Measurements from ENCODE around the gene STX1A.
A peak's percentile ranks its signal among the peaks of the same experiment; 100 is the strongest.

The STX1A gene

DNA sequence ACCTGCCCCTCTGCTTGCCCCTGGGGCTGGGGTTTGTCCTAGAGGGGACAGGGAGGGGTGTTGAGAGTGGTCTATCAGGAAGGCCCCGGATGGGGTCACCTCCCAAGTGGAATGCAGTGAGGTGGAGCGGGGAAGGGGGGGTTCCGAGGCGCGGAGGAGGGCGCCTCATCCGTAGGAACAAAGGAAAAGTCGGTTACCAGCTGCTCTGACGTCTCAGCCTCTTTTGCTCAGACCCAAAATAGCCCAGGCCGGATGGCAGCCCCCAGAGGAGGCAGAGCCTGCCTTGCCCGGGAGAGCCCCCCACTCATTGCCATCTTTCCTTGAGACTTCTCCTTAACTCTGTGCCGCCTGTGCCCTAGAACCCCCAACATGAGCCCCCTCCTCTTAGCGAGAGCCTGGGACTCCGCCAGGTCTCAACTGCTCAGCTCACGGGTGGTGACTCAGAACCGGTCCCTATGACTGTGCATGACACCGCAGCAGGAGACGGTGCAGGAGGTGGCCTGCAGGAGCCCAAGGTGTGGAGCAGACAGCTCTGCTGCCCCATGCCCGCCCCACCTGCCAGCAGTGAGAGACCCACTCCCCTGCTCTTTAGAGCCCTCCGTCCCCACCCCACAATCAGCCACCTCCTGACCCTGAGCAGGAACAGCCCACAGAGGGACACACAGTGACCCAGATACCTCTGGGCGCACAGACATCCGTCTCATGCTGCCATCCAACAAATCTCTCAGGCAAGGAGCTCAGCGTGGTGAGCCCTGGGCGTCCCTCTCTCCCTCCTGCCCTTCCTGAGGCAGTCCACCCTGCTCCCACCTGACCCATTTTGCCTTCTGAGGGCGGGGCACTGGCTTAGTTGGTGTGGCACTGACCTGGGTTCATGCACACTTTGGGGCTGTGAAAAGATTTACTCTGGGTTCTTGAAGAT, 13.1 kb downstream of the STX1A start:
- DNase-seq: no peak

DNA sequence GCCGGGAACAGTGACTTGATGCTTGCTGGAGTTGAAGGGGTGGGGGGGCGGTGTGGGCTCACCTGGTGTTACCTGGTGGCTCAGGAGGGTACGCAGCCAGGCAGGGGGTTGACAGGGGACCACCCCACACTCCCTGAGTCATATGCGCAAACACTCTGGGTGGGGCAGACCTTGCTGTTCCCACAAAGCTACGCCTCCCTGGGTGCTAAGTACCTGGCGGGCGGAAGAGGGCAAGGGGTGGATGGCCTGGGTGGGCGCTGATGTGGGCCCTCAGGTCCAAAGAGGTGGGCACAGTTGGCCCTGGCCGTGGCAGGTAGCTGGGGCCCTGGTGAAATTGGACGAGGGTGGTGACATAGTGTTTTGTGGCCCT, 13.9 kb downstream of the STX1A start:
- no peak for DNase-seq

DNA sequence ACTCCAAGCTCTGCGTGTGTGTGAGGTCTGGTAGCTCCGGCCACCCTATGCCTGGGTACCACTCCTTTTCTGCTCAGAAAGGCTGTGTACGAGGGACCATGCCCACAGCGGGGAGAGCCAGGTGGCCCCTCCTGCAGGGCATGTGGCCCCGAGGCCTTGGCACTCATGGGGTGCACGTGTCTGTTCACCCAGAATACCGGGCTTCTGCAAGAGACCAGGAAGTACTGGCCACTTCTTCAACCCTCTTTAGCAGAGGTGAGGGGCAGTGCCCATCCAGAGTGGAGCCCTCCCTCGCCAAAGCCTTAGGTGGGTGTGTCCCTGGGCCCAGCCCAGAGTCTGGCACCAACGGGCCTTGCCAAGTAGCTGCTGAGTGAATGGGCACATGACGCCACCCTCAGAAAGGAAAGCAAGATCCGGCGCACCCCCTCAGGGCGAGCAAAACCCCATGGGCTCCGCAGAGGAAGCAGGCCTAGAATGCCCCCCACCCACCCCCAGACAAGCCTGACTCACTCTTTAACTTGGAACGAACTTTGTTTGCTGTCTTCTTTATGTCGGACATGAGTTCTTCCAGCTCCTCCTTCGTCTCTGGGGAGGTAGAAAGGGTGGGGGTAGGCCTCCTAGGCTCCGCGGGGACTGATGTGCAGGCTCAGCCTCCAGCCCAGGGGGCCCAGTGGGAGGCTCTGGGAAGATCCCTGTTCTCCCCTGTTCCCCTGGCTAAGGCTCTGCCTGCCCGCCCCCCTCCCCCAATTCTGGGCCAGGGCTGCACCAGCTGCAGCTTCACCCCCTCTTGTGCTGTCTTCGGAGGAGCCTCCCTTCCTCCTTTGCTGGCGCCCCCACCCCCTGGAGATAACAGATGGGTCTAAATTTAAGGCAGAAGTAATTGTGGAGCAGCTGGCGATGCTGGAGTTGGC, 14.6 kb downstream of the STX1A start:
- no peak for DNase-seq

DNA sequence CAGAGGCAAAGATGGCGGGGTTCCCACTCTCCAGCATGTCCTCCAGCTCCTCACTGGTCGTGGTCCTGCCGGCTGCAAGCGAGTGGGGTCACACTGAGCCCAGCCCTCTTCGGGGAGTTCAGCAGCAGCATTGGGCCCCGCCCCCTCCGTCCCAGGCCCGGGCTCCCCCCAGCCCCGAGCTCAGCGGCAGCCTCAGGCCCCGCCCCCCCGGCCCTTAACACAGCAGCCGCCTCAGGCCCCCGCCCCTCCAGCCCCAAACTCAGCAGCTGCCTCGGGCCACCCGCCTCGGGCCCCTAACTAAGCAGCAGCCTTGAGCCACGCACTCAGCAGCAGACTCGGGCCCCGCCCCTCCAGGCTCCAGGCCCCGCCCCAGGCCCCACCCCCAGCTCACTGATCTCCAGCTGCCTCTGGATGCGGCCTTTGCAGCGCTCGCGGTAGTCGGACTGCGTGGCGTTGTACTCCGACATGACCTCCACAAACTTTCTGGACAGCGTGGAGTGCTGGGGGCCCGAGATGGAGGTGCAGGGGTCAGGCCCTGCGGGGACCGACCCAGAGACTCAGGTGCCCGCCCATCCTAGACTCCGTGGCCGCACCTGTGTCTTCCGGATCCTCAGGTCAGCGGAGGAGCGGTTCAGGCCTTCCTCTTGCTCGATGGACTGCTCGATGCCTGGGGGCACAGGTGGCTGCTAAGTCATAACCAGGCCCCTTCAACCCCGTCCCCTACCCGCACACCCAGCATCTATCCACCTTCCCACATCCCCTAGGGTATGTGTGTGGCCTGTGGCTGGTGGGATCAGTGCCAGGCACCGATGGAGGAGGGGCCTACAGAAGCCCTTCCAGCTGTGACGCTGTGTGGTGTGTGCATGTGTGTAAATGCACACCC, 15.5 kb downstream of the STX1A start:
- peak; percentile 24 to 69 (median 62) for DNase-seq

DNA sequence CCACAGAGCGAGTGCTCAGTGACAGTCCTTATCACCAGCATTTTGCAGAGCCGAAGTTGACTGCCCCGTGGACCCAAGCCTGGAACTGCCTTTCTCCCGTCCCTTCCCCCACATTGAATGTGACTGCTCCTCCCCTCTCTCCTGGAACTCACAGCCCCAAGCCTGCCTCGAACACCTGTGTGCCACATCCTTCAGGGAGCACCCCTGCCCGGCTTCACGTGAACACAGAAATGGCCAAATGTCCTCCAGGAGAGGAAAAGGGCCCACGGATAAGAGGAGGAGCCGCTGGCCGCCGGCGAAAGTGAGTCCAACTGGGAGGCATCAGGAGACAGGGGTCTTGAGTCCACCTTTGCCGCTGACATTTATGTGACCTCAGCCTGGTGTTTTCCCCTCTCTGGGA, 16.2 kb downstream of the STX1A start:
- no peak for DNase-seq

DNA sequence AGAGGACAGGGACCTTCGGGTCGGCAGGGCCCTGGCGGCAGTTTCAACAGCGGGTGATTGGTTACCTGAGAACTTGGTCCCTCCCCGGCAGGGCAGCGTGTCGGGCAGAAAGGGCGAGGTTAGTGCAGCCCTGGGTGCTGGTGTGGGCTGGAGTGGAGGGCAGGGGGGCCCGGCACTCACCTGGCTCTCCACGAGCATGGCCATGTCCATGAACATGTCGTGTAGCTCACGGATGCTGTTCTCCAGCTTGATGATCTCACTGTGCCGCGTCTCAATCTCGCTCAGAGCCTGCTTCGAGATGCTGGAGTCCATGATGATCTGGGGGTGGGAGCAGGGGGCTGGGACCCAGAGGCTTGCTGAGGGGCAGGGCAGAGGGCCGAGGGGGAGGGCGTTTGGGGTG, 16.8 kb downstream of the STX1A start:
- no peak for DNase-seq

DNA sequence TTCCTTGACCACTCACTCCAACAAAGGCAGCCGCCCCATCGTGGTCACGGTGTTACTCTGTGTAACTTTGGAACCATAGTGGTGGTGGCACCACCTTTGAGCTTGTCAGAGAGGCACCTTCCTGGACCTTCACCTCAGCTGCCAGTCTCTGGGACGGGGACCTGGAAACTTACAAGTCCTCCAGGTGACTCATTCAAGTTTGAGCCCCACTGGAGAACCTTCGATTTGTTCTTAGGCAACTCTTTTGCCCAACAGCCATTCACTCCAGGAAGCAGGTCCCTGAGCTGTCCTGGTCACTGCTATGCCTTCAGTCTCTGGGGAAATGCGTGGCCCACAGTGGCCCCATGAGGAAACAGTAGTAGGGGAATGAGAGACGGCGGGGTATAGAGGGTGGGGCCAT, 17.2 kb downstream of the STX1A start:
- DNase-seq: no peak

DNA sequence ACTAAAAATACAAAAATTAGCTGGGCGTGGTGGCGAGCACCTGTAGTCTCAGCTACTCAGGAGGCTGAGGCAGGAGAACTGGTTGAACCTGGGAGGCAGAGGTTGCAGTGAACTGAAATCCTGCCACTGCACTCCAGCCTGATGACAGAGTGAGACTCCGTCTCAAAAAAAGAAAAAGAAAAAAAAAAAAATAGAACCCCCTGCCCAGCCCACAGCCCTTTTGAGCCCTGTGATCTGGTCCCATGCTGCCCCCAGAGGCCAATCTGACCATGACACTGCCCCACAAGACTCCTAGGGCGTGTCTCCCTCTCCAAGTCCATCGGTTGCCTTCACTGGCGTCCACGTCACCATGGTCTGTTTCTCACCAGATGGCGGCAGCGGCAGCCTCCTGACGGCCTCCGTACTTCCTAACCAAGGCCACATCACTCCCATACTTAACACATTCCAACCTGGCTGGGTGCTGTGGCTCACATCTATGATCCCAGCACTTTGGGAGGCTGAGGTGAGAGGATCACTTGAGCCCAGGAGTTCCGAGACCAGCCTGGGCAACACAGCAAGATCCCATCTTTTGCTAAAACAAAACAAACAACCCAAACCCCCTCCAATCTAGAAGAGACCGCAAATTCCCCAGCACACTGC, 18.0 kb downstream of the STX1A start:
- peak in 2 of 6 experiments; percentile 10 to 11 for DNase-seq

DNA sequence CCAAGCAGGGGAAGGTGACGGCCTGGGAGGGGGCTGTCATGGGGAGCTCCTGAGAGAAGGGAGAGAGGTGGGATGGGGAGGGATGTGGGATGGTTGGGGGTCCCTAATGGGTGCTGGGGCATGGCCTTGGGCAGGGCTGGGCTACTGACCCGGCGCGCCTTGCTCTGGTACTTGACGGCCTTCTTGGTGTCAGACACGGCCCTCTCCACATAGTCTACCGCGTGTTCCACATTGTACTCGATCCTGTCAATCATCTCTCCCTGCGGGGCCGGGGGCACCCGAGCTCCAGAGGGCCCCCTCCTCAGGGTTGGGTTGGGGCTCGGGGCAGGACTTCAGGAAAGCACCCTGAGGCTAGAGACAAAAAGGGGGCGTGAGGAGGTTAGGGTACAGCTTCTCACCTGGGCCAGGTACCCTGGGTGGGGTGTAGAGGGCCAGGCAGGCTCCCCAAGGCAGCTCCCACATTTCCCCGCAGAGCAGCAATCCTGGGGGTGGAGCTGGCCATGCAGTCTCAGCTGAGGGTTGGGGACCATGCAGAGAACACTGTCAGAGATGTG, 18.8 kb downstream of the STX1A start:
- no peak for DNase-seq

DNA sequence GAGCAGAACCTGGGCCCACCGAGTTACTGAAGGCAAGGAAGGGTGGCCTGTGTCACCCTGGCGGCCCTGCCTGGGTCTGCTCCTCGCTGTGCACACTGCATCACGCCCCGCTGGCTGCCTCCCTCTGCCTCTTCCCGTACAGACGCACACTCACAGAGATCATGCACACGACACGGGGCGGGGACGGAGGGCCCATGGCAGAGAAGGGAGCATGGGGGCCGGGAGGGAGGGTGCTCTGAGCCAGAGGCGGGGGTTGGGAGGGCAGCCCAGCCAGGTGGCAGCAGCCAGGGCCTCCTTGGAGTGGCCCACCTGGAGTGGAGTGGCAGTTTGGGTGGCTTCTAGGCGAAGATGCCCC, 19.4 kb downstream of the STX1A start:
- no peak for DNase-seq

DNA sequence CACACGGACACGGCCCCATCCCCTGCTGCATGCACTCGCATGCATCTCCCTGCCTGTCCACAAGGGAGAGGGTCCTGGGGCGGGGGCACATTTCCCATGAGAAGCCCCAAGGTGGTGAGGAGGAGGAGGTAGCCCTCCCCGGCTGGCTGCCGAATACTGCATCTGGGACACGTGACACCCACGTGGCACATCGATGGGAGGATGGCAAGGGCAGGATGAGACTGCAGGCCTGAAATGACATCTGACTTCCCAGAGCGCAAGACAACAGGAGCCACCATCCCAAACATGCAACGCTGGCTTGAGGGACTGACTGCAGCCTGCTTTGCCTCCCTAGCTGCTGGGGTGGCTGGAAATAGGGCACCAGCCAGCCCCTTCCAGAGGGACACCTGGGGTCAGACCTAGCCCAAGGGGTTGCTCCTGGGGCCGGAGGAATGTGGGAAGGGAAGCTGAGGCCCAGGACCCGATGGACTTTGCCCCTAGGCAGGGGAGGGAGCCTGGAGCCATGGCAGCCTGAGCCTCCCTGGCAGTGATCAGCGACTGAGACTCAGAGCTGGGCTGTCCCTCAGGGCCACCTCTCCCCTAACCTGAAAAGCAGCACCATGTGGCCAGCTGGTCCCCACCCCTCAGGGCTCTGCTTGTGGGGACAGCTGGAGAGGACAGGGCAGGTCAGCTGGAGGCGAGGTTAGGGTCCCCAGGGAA, 19.9 kb downstream of the STX1A start:
- no peak for DNase-seq

DNA sequence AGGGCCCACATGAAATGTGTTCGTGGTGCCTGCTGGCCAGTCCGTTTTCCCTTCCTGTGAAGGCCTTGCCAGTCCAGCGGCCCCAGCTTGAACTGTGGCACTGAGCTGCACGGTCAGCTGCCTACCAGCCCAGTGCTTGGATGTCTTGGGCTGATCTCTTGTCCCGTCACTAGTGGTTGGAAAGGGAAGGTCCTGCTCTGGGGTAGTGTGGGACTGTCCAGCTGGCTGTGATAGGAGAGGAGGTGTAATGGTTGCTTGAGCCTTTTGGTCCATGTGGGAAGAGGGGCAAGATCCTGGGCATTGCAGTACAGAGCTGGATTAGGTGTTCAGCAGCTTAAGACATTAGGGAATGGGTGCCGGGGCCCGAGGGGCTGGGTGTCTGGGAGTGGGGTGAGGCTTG, 21.1 kb downstream of the STX1A start:
- no peak for DNase-seq

DNA sequence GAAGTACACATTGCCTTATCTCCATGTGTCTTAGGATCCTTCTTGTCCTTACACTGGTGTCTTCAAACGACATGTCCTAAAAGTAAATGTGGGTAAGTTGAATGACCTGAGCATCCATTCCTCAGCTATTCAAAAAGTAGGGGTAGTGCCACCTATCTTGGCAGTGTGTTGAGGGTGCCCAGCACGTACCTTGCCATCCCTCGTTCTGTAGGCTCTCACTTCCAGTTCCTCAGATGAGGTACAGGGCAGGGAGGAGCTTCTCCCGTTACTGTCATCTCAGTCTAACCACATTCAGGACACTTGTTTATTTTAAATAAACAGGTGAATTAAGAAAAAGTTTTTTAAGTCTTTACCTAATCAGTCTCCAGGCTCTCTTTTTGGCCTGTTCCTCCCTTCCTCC, 23.1 kb downstream of the STX1A start:
- no peak for DNase-seq

DNA sequence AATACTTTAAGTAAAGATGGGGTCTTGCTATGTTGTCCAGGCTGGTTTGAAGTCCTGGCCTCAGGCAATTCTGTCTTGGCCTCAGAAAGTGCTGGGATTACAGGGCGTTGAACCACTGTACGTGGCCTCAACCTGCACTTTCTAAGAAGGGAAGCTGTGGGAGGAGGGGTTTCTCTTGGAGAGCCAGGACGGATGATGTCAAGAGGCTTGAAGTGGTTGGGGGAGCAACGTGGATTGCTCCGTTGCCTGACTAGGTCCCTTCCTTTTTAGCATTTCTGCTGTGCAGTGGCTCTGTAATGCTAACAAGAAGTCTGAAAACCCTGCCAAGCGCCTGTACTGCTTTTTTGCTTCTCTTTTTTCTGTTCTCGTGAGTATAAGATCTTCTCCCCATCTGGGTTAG, 28.8 kb downstream of the STX1A start:
- no peak for DNase-seq

DNA sequence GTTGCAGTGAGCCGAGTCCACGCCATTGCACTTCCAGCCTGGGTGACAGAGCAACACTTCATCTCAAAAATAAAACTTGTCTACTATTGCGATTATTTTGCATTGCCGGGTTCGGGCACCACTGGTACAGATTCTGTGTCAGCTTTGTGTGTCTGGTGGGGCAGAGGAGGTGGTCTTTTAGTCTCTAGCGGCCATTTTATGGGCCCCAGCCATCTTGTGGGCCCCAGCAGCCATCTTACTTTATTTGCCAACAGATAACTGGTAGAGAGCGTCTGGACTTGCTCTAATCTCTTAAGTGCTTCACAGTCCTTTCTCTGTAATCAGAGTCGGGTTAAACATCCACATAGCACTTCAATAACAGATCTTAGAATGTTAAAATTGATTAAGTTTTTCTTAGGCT, 31.2 kb downstream of the STX1A start:
- no peak for DNase-seq

DNA sequence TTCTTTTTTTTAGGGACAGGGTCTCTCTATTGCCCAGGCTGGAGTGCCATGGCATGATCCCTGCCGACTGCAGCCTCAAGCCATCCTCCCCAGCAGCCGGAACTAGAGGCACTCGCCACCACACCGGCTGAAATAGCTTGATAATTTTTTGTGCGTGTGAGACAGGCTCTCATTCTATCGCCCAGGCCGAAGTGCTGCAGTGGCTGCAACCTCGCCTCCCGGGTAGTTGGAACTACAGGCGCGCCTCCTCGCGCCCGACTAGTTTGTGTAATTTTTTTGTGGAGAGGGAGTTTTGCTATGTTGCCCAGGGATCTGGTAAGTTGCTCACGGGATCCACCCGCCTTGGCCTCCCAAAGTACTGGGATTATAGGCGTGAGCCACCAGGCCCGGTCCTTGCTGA, 34.2 kb downstream of the STX1A start:
- DNase-seq: no peak

DNA sequence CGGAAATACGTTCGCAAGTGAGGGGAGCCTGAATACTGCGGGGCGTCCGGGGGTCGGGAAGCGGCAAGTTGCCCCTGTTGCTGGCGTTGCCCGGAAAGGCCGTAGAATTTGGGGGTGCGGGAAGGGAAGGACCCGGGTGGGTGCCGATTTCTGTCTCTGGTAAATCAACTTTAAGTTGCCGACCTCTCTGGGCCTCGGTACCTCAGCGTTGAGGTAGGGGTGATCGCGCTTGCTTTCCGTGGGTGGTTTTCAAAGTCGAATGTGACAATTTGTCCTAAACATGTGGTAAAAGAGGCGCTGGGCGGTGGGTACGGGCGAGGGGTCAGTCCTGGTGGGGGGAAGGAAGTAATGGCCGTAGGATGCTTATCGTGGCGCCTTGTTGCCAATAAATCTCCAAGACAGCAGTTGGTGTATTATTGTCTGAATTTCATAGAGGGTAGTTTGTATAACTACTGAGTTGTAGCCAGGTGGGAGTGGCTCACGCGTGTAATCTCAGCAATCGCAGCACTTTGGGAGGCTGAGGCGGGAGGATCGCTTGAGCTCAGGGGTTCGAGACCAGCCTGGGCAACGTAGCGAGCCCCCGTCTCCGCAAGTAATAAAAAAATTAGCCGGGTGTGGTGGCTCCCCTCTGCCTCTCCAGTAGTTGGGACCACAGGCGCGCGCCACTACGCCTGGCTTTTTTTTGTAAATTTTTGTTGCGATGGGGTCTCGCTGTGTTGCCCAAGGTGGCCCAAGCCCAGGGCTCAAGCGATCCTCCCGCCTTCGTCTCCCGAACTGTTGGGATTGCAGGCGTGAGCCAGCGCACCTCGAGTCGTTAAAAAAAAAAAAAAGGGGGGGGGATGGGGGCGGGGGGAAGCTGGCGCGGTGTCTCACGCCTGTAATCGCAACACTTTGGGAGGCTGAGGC, 35.4 kb downstream of the STX1A start:
- no peak for DNase-seq

DNA sequence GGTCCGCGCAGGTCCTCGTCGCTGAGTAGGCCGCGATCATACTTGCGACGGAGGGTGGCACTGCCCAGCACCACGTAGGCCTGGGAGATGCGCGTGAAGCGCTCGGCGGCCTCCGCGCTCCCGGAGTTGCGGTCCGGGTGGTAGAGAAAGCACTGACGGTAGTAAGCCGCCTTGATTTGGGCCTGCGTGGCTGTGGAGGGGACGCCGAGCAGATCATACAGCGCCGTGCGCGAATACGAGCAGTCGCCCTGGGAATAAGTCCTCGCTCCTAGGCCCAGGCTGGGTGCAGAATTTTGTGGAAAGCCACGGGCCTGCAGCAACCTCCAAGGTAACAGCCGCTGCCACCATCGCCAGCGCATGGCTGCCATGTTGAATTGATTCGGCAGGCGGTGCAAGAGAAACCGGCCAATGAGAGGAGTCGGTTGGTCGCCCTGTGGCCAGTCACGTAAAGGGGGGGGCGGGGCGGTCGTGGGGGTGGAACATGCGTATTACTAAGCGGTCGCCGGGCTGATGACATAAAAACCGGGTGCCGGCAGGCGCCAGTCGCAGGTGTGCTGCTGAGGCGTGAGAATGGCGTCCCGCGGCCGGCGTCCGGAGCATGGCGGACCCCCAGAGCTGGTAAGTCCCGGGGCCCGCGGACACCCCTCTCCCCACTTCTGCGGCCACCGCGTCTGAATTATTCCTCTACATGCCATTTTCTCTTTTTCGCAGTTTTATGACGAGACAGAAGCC, 36.2 kb downstream of the STX1A start, which contains the start of the genes BUD23 and DNAJC30:
Gene BUD23 (plus strand): TSS at position 542 of the 732 bp plus-strand sequence. CDS start 29 bp downstream, at position 571.
Gene DNAJC30 (minus strand): TSS at position 398 of the 732 bp plus-strand sequence. CDS start 30 bp downstream, at position 368.
- peak; percentile 91 to 97 (median 96) for DNase-seq

DNA sequence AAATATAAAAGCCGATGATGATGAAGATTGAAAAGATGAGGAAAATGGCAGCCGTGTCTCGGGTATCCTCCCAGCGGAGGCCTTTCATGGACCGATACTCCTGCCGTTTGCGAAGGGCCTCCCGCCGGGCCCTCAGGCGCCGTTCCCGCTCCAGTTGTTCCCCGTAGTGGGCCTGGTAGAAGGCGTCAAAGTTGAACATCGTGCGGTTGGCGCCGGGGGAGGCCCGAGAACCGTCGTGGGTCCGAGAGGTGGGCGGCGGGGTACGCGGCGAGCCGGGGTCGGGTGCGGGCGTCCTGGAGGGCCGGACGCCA, 36.8 kb downstream of the STX1A start:
- DNase-seq: no peak

DNA sequence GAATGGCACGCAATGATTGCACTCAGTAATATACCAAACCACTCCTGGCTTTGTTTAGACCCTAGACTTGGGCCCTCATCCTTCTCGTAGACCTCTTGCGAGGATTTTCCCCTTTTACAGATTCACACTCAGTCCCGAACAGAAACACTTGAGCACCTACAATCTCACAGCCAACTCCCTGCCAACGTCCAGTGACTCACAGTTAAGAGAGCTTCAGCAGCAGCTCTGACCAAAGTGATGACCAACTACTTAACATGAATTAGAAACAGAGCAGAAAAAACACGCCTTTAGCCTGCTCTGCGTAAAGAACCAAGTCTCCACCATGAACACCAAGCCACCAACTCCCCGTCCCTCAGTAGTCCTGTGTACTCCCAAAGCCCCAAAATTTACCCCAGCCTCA, 38.4 kb downstream of the STX1A start:
- DNase-seq: no peak

Data from stimulated activated naive CD4-positive, alpha-beta T cell (primary cell).